Pulmonary artery endothelial cell (primary cell): ENCODE data around the gene ACTG1. TPM values are rescaled to one million over a fixed set of nuclear protein-coding genes. Genes with fewer than 3 reads are reported as not detected.
"Not testable (repeated sequence)": the region's sequence is repeated elsewhere in the genome, so short reads cannot be mapped to it uniquely, and the experiment has no call there.

Experiments
- DNase-seq: peaks from one replicate; pipeline ENCODE4 v3.0.0-alpha.2; 2011; ENCODE audit warnings: low read depth, low spot score
- total RNA-seq: library from RNA; depleted of rRNA; stranded (reverse); fragments of >200 nt; gene quantifications from 2 replicates; pipeline ENCODE4 v1.2.3, GENCODE V29; 2014

The ACTG1 gene
- total RNA-seq, 1 donor from 2014 or later: 9,538 TPM

- DNase-seq: no peak
These were observed 20.9 kb upstream of the ACTG1 start for GRCh38 chr17:81533339-81534141.

DNA sequence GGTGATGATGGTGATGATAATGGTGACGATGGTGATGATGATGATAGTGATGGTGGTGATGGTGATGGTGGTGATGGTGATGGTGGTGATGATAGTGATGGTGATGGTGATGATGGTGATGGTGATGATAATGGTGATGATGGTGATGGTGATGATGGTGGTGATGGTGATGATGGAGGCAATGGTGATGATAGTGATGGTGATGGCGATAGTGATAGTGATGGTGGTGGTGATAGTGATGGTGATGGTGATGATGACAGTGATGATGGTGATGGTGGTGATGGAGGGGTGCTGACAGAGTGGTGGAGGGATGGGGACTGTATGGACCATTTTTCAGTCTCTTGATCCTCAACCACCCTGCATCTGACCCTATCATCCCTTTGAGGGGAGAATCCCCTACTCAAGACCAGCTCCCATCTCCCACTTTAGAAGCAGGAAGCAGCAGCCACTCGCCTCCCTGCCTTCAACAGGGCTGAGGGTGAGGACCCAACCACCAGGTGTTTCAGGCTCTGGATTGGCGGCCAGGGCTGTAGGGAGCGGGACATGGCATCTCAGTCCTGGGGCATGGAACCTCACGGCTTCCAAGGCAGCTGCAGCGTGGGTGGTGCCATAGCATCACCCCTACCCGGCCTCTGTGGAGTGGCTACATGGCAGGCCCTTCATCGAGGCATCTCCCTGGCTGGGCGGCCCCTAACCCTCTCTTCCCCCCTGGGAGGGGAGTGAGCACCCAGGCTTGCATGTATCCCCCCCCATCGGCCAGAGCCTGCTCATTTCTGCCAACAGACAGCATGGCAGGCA, 20.1 kb upstream of the ACTG1 start:
- DNase-seq: no peak

DNA sequence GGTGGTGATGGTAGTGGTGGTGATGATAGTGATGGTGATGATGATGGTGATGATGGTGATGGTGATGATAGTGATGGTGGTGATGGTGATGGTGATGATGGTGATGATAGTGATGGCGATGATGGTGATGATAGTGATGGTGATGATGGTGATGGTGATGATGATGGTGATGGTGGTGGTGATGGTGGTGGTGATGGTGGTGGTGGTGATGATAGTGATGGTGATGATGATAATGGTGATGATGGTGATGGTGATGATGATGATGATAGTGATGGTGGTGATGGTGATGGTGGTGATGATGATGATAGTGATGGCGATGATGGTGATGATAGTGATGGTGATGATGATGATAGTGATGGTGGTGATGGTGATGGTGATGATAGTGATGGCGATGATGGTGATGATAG, 19.4 kb upstream of the ACTG1 start:
- not testable (repeated sequence) for DNase-seq

DNA sequence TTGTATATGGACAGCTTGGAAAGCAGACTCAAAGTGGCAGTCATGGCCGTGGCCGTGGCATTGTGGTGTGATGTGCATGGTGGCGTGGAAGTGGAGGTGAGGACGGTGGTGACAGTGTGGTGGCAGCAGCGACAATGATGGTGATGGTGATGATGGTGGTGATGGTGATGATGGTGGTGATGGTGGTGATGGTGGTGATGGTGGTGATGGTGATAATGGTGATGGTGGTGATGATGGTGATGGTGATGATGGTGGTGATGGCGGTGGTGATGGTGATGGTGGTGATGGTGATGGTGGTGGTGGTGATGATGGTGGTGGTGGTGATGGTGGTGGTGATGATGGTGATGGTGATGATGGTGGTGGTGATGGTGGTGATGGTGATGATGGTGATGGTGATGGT, 18.4 kb upstream of the ACTG1 start:
- DNase-seq: not testable (repeated sequence)

DNA sequence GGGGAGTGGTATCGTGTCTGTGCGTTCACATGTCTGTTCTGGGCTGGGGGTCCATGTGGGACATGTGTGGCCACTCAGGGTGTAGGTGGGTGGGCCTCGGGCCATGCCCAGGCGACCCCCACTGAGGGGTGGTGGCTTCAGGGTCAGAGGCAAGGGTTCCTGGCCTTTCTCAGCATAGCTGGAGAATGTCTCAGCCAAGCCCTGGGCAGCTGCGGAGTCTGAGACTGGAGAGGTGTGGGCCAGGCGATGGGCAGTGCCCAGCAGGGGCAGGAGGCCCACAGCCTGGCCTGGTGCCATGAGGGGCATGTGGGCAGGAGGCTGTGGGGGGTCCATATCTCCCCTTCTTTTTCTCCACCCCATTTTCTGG, 16.8 kb upstream of the ACTG1 start:
- DNase-seq: no peak

DNA sequence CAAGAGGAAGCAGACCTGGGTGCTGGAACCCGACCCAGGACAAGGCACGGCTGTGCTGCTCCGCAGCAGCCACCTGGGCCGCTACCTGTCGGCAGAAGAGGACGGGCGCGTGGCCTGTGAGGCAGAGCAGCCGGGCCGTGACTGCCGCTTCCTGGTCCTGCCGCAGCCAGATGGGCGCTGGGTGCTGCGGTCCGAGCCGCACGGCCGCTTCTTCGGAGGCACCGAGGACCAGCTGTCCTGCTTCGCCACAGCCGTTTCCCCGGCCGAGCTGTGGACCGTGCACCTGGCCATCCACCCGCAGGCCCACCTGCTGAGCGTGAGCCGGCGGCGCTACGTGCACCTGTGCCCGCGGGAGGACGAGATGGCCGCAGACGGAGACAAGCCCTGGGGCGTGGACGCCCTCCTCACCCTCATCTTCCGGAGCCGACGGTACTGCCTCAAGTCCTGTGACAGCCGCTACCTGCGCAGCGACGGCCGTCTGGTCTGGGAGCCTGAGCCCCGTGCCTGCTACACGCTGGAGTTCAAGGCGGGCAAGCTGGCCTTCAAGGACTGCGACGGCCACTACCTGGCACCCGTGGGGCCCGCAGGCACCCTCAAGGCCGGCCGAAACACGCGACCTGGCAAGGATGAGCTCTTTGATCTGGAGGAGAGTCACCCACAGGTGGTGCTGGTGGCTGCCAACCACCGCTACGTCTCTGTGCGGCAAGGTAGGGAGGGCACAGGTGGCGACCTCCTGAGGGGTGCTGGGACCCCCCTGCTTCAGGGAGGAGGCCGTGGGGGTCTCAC, 16.2 kb upstream of the ACTG1 start:
- DNase-seq: no peak

GRCh38 chr17:81528384-81528650, 15.7 kb upstream of the ACTG1 start:
- DNase-seq: no peak

- DNase-seq: no peak
These were observed 15.2 kb upstream of the ACTG1 start, which contains the start of gene FSCN2 for GRCh38 chr17:81527591-81528383. Gene FSCN2 (plus strand): TSS chr17:81528377. CDS start chr17:81528532, 155 bp downstream.

- DNase-seq: no peak
These were observed 14.3 kb upstream of the ACTG1 start for GRCh38 chr17:81526662-81527571.

- no peak for DNase-seq
These were observed 12.2 kb upstream of the ACTG1 start for GRCh38 chr17:81524865-81525159.

DNA sequence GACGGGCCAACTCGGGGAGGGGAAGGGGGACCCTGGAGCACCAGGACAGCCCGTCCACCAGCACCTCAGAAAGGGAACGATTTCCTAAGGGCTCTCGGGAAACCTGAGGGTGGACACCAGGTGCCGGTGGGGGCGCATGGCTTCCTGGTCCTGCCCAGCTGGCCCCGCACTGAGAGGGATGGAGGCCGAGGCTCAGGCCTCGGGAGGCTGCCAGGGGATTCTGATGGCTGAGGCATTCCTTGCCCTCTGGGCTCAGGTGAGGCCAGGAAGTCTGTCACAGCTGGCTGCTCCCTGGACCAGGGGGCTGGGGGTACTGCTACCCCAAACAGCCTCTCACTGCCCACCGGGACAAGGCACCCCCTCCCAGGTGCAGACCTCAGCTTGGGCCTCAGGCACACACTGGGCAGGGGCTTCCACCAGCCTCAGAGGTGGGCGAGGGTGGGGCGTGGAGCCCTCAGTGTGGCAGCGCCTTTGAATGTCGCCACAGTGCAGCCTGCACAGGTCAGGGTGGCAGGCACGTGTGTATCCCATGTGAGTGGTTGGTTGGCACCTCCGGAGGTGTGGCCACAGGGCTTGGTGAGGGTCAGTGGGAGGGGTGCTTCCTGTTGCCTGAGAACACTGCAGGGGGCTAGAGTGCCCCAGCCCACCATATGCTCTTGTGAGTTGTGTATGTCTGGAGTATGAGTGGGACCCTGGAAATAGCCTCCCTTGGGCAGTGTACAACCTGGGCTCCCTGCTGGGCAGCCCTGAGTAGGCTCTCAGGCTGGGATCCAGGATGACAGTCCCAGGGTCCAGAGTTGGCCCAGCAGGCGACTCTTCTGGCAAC, 11.7 kb upstream of the ACTG1 start:
- no peak for DNase-seq

DNA sequence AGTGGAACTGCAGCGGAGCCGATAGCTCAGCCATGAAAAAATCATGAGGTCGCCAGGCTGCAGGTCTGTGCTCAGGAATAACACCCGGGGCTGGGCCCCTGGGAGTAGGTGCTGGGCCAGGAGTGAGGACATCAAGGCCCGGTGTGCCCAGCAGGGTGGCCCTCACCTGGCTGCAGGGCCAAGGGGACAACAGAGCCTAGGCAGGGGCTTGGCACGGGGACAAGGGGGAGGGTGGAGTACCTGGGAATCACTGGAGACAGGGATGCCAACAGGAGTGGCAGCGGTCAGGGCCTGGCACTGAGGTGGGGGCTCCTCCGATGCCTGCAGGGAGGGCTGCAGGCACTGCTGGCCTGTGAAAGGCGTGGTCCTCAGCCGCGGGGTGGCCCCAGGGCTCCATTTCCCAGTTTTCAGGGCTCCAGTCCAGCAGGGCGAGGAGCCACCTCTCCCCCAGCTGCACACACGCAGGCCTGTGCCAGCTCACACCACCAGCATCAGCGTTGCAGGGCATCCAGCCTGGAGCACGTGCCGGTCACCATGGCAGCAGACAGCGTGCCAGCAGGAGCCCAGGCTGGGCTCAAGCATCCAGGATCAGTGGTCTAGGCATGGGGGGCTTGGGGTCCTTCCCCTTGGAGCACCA, 10.9 kb upstream of the ACTG1 start:
- no peak for DNase-seq

GRCh38 chr17:81522491-81523401, 10.1 kb upstream of the ACTG1 start:
- no peak for DNase-seq

- DNase-seq: no peak
These were observed 7.7 kb upstream of the ACTG1 start for GRCh38 chr17:81520021-81520901.

DNA sequence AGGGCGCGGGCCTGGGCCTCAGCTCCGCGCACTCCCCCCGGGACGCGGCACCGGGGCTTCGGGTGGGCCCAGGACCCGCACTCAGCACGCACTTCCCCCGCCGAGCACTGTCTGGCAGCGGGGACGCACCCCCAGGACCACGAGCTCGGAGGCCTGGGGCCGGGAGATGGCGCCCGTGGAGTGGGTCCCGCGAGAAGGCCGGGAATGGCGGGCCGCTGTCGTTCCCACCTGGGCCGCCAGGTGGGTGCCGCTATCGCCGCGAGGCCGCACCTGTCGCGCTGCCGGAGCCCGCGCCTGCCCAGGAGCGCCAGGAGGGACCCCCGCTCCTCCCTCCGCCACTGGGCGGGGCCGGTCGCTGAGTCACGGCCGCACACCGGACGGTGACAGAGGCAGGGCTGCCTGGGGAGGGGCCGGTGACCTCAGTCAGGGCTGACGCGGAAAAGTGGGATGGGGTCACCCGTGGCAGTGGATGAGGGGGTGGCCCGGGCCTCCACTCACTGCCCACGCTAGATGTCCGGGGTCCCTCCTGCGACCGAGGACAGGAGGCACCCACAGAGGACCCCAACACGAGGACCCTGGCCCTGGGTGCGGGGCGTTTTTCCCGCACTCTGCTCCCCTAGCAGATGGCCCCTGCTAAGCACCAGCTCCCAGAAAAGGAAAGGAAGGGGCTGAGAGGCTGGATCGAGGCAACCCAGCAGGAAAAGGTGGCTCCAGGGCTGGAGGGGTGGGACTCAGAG, 6.9 kb upstream of the ACTG1 start:
- no peak for DNase-seq

- DNase-seq: no peak
These were observed 6.2 kb upstream of the ACTG1 start for GRCh38 chr17:81518785-81519283.
